GM12878 (cell line): ENCODE results near the gene DISC1.

Source experiments
- ATF7 ChIP-seq: fragments of 450-650 bp; IDR thresholded peaks from 2 replicates; pipeline ENCODE4 v1.6.1; 2016; ENCODE audit warnings: low read depth, mild to moderate bottlenecking
- POLR2AphosphoS5 ChIP-seq: IDR thresholded peaks from 2 replicates; pipeline ENCODE4 v1.6.1; 2011; ENCODE audit warnings: mild to moderate bottlenecking, low read length, inconsistent platforms
- SMAD1 ChIP-seq: fragments of 450-650 bp; IDR thresholded peaks from 2 replicates; pipeline ENCODE4 v1.6.1; 2018; ENCODE audit warnings: mild to moderate bottlenecking, low read depth; ENCODE audit not compliant: partially characterized antibody
- SPI1 ChIP-seq: IDR thresholded peaks from 2 replicates; pipeline ENCODE4 v1.6.1; 2011; ENCODE audit warnings: low read depth, mild to moderate bottlenecking, low read length, moderate library complexity, borderline replicate concordance; ENCODE audit not compliant: insufficient read depth
- TF ChIP-seq, protein P1 (sequence below): fragments of 450-650 bp; IDR thresholded peaks from 2 replicates; pipeline ENCODE4 v1.6.1; 2017; ENCODE audit warnings: antibody characterized with exemption, mild to moderate bottlenecking, moderate library complexity

DNA sequence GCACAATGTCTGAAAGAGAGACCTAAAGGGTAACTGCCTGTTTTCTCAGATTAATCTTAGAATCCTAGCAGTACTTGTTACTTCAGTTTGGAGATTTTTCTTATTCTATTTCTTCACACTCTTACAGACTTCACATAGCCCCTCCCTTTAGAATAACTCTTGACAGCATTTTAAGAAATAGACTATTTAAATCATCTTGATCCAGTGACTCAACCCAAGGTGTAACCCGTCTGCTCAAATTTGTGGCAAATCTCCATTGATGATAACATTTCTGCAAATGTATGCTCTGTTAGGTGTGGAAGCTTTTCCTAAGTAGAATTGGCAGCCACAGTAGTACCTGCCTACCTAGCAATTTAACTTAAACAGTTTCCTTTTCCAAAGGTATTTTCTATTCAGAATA is 391.2 kb downstream of the DISC1 start:
- TF ChIP-seq SMAD1 (no peak), POLR2AphosphoS5 (no peak), ATF7 (no peak), SPI1 (no peak)
- TF ChIP-seq, protein P1, sequence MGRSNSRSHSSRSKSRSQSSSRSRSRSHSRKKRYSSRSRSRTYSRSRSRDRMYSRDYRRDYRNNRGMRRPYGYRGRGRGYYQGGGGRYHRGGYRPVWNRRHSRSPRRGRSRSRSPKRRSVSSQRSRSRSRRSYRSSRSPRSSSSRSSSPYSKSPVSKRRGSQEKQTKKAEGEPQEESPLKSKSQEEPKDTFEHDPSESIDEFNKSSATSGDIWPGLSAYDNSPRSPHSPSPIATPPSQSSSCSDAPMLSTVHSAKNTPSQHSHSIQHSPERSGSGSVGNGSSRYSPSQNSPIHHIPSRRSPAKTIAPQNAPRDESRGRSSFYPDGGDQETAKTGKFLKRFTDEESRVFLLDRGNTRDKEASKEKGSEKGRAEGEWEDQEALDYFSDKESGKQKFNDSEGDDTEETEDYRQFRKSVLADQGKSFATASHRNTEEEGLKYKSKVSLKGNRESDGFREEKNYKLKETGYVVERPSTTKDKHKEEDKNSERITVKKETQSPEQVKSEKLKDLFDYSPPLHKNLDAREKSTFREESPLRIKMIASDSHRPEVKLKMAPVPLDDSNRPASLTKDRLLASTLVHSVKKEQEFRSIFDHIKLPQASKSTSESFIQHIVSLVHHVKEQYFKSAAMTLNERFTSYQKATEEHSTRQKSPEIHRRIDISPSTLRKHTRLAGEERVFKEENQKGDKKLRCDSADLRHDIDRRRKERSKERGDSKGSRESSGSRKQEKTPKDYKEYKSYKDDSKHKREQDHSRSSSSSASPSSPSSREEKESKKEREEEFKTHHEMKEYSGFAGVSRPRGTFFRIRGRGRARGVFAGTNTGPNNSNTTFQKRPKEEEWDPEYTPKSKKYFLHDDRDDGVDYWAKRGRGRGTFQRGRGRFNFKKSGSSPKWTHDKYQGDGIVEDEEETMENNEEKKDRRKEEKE, result no peak
